ENCODE results near the gene SCAPER. TPM values are rescaled to one million over a fixed set of nuclear protein-coding genes. Genes with fewer than 3 reads are reported as not detected.

The SCAPER gene
- total RNA-seq, 3 donors from 2014 or later: 19.5 to 49.8 (median 28.5) TPM

- no peaks in the 10 kb centered on the region for H3K27me3 ChIP-seq
- no peaks in the 10 kb centered on the region for H3K9me3 ChIP-seq
- H3K4me1 ChIP-seq: no peaks in the 10 kb centered on the region
- no peak overlapping the region for H3K27ac ChIP-seq
- H3K36me3 ChIP-seq: no peaks in the 10 kb centered on the region
- TF ChIP-seq, protein P1, sequence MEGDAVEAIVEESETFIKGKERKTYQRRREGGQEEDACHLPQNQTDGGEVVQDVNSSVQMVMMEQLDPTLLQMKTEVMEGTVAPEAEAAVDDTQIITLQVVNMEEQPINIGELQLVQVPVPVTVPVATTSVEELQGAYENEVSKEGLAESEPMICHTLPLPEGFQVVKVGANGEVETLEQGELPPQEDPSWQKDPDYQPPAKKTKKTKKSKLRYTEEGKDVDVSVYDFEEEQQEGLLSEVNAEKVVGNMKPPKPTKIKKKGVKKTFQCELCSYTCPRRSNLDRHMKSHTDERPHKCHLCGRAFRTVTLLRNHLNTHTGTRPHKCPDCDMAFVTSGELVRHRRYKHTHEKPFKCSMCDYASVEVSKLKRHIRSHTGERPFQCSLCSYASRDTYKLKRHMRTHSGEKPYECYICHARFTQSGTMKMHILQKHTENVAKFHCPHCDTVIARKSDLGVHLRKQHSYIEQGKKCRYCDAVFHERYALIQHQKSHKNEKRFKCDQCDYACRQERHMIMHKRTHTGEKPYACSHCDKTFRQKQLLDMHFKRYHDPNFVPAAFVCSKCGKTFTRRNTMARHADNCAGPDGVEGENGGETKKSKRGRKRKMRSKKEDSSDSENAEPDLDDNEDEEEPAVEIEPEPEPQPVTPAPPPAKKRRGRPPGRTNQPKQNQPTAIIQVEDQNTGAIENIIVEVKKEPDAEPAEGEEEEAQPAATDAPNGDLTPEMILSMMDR (IDR thresholded peaks at IDR 0.05): no peak
- no peak for TF ChIP-seq POLR2AphosphoS5 (IDR thresholded peaks at IDR 0.05)
- DNase-seq (ENCODE audit: low spot score in 2 of 2): no peak
- intact Hi-C loops (cut with DNase I; ENCODE audit: low total_unique reads): no loop called here
- H3K4me3 ChIP-seq: no peak overlapping the region
Observed at GRCh38 chr15:76376029-76376428, 529.1 kb downstream of the SCAPER start.

- Histone ChIP-seq H3K9me3 (no peaks in the 10 kb centered on the region), H3K4me1 (no peaks in the 10 kb centered on the region), H3K4me3 (no peak overlapping the region), H3K27me3 (no peaks in the 10 kb centered on the region), H3K27ac (no peak overlapping the region), H3K36me3 (no peaks in the 10 kb centered on the region)
- TF ChIP-seq POLR2AphosphoS5 (IDR thresholded peaks at IDR 0.05) (no peak), POLR2A (IDR thresholded peaks at IDR 0.05) (no peak)
- TF ChIP-seq, protein P1 (IDR thresholded peaks at IDR 0.05): no peak
- intact Hi-C loops (cut with DNase I; ENCODE audit: low total_unique reads): no loop called here
- no peak for DNase-seq (ENCODE audit: low spot score in 2 of 2)
Observed at GRCh38 chr15:76368122-76368621, 537.0 kb downstream of the SCAPER start.

- Histone ChIP-seq H3K4me3 (no peak overlapping the region), H3K4me1 (no peaks in the 10 kb centered on the region), H3K36me3 (no peaks in the 10 kb centered on the region), H3K27me3 (no peaks in the 10 kb centered on the region), H3K9me3 (no peaks in the 10 kb centered on the region), H3K27ac (no peak overlapping the region)
- intact Hi-C loops (cut with DNase I; ENCODE audit: low total_unique reads): no loop called here
- TF ChIP-seq POLR2AphosphoS5 (IDR thresholded peaks at IDR 0.05) (no peak), POLR2A (IDR thresholded peaks at IDR 0.05) (no peak)
- TF ChIP-seq, protein P1 (IDR thresholded peaks at IDR 0.05): no peak
- no peak for DNase-seq (ENCODE audit: low spot score in 2 of 2)
Observed at GRCh38 chr15:76366714-76367113, 538.4 kb downstream of the SCAPER start.

DNA sequence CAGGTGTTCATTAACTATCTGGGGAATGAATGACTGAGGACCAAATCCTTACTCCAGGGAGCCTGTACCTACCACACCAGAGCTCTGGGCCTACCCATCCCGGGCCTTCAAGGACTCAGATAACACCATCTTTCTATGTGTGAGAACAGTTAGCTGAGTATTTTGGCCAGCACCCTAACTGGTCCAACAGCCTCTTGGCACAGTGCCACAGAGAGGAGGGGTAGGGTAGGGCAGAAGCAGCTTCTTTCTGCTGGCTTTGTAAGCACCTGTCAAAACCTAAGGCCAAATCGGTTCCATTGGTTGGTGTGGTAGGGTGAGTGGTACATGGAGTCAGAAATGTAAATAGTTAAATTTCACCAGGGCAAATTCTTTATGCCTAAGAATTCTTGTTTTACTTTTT is 541.9 kb downstream of the SCAPER start:
- H3K4me3 ChIP-seq: no peak overlapping the region
- H3K27ac ChIP-seq: no peak overlapping the region
- DNase-seq (ENCODE audit: low spot score in 2 of 2): no peak
- TF ChIP-seq, protein P1 (IDR thresholded peaks at IDR 0.05): no peak
- no peak for TF ChIP-seq POLR2AphosphoS5 (IDR thresholded peaks at IDR 0.05)
- no peak for TF ChIP-seq POLR2A (IDR thresholded peaks at IDR 0.05)
- H3K9me3 ChIP-seq: no peaks in the 10 kb centered on the region
- H3K4me1 ChIP-seq: no peaks in the 10 kb centered on the region
- H3K36me3 ChIP-seq: no peaks in the 10 kb centered on the region
- intact Hi-C loops (cut with DNase I; ENCODE audit: low total_unique reads): no loop called here
- no peaks in the 10 kb centered on the region for H3K27me3 ChIP-seq

GRCh38 chr15:76360416-76360815 is 544.7 kb downstream of the SCAPER start:
- intact Hi-C loops (cut with DNase I; ENCODE audit: low total_unique reads): no loop called here
- H3K4me1 ChIP-seq: no peaks in the 10 kb centered on the region
- TF ChIP-seq, protein P1 (IDR thresholded peaks at IDR 0.05): no peak
- TF ChIP-seq POLR2A (IDR thresholded peaks at IDR 0.05) (no peak), POLR2AphosphoS5 (IDR thresholded peaks at IDR 0.05) (no peak)
- no peak overlapping the region for H3K27ac ChIP-seq
- no peak for DNase-seq (ENCODE audit: low spot score in 2 of 2)
- no peaks in the 10 kb centered on the region for H3K36me3 ChIP-seq
- H3K27me3 ChIP-seq: no peaks in the 10 kb centered on the region
- H3K9me3 ChIP-seq: no peaks in the 10 kb centered on the region
- no peak overlapping the region for H3K4me3 ChIP-seq

Data from breast epithelium (tissue), 4 donors.